GM19328 (cell line): ENCODE results near the gene DHX8.

ENCODE experiments used
- ATAC-seq: cut with Tn5 transposase; IDR thresholded peaks from one replicate; pipeline ENCODE4 v1.9.1; 2021; ENCODE audit warnings: mild to moderate bottlenecking, moderate library complexity; ENCODE audit not compliant: unreplicated experiment

DHX8 gene

GRCh38 chr17:43521389-43521788 is 37.6 kb downstream of the DHX8 start:
- no peak for ATAC-seq

- ATAC-seq = no peak
Observed at GRCh38 chr17:43524945-43525575, 41.3 kb downstream of the DHX8 start.

- ATAC-seq = no peak
Observed at GRCh38 chr17:43526886-43527648, 43.3 kb downstream of the DHX8 start.

- no peak for ATAC-seq
Observed at GRCh38 chr17:43528319-43528987, 44.7 kb downstream of the DHX8 start.

- no peak for ATAC-seq
Observed at GRCh38 chr17:43528988-43529814, 45.4 kb downstream of the DHX8 start.

- no peak for ATAC-seq
Observed at GRCh38 chr17:43529947-43530287, 46.1 kb downstream of the DHX8 start.

GRCh38 chr17:43530288-43531081 is 46.7 kb downstream of the DHX8 start:
- ATAC-seq = no peak

- ATAC-seq = no peak
Observed at GRCh38 chr17:43531082-43531378, 47.3 kb downstream of the DHX8 start.

GRCh38 chr17:43531955-43532354 is 48.2 kb downstream of the DHX8 start:
- ATAC-seq = no peak

GRCh38 chr17:43532581-43532980 is 48.8 kb downstream of the DHX8 start:
- no peak for ATAC-seq

- no peak for ATAC-seq
Observed at GRCh38 chr17:43533699-43534098, 49.9 kb downstream of the DHX8 start.

GRCh38 chr17:43534909-43535308 is 51.1 kb downstream of the DHX8 start:
- ATAC-seq = no peak

GRCh38 chr17:43536236-43536992 is 52.6 kb downstream of the DHX8 start:
- ATAC-seq = no peak

- no peak for ATAC-seq
Observed at GRCh38 chr17:43540821-43541674, 57.3 kb downstream of the DHX8 start.

- no peak for ATAC-seq
Observed at GRCh38 chr17:43542859-43543258, 59.1 kb downstream of the DHX8 start.

GRCh38 chr17:43543300-43543699 is 59.5 kb downstream of the DHX8 start:
- ATAC-seq = no peak

- ATAC-seq = no peak
Observed at GRCh38 chr17:43543771-43544575, 60.2 kb downstream of the DHX8 start.

- ATAC-seq = no peak
Observed at GRCh38 chr17:43545383-43545632, 61.5 kb downstream of the DHX8 start.
